Breast epithelium (tissue), 4 donors: ENCODE measurements around the gene LRRC61. TPM values are rescaled to one million over a fixed set of nuclear protein-coding genes. Genes with fewer than 3 reads are reported as not detected.

Experiments
- DNase-seq, 2 donors: peaks; one replicate each; pipeline ENCODE4 v3.0.0-alpha.2; 2019; ENCODE audit warnings: low spot score in 2 of 2
- H3K27ac ChIP-seq, 2 donors: fragments of 200-600 bp; sonication (generic) in 1 of 2; one replicate each; pipeline ENCODE4 v1.5.1; 2016 to 2019; ENCODE audit warnings: mild to moderate bottlenecking in 1 of 2
- H3K27me3 ChIP-seq, 2 donors: fragments of 200-600 bp; sonication (generic) in 1 of 2; one replicate each; pipeline versions ENCODE4 v1.5.1 to v1.6.0; 2017 to 2019; ENCODE audit warnings: control low read depth in 1 of 2, mild to moderate bottlenecking in 1 of 2
- H3K36me3 ChIP-seq: fragments of 200-600 bp; one replicate; pipeline ENCODE4 v1.5.1; 2019
- H3K4me1 ChIP-seq, 2 donors: fragments of 200-600 bp; sonication (generic); one replicate each; pipeline ENCODE4 v1.5.1; 2016 to 2019; ENCODE audit warnings: control low read depth in 1 of 2
- H3K4me3 ChIP-seq, 3 donors: fragments of 200-600 bp; sonication (generic); 1 replicate in 2 of 3; 2 replicates in 1 of 3; pipeline ENCODE4 v1.5.1; 2016 to 2019; ENCODE audit warnings: mild to moderate bottlenecking in 3 of 3, moderate library complexity in 2 of 3
- H3K9me3 ChIP-seq, 2 donors: fragments of 200-600 bp; sonication (generic) in 1 of 2; one replicate each; pipeline ENCODE4 v1.5.1; 2016 to 2019; ENCODE audit warnings: control low read depth in 1 of 2
- POLR2A ChIP-seq: fragments of 450-650 bp; IDR thresholded peaks from one replicate; pipeline ENCODE4 v1.6.1; 2016; ENCODE audit warnings: antibody characterized with exemption, mild to moderate bottlenecking, moderate library complexity
- POLR2AphosphoS5 ChIP-seq, 3 donors: sonication (generic); formaldehyde crosslinking; IDR thresholded peaks; one replicate each; pipeline ENCODE4 v1.6.1; 2017; ENCODE audit warnings: antibody characterized with exemption in 3 of 3
- intact Hi-C: fragments of 100-400 bp; cut with DNase I; formaldehyde crosslinking; loops from one replicate; pipeline ENCODE4 v1.15.1; 2023; ENCODE audit warnings: low total_unique reads
- total RNA-seq, 3 donors: library from RNA; depleted of rRNA; stranded (reverse); fragments of >200 nt; gene quantifications; one replicate each; pipeline ENCODE4 v1.1.0, GENCODE V29; 2016
- TF ChIP-seq, protein P1 (sequence below), 3 donors: fragments of 450-650 bp; IDR thresholded peaks; one replicate each; pipeline ENCODE4 v1.5.1; 2016 to 2017; ENCODE audit warnings: antibody characterized with exemption in 3 of 3, mild to moderate bottlenecking in 3 of 3, moderate library complexity in 3 of 3

LRRC61 gene
- total RNA-seq, 3 donors from 2014 or later = 8.0 to 23.4 (median 15.4) TPM

DNA sequence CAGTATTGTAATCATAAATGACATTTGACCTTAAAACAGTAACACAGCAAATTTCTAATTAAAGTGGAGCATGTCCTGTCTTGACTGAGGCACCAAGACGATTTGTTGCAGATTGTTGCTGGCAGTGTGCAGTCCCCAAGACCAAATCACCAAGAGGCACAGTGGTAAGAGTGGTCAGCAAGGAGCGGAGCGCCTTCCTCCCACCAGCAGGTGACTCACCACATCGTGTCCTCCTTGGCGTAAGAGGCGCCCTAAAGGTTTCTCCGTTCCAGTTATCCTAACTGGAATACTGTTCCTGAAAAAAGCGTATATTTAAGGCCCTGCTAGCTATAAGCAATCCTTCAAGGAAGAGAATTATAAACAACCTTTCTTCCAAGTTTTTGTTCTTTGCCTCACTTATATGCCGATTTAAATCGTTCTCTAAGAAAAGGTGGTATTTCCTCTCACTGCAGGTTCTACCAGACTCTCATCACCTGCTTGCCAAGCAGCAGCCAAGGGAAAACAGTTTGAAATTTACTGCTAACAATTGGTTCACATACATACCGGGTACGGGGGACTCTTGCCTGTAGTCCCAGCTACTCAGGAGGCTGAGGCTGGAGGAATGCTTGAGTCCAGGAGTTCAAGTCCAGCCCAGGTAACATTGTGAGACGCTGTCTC is 34.7 kb downstream of the LRRC61 start:
- Histone ChIP-seq H3K4me1 (no peaks in the 10 kb centered on the region), H3K27me3 (no peaks in the 10 kb centered on the region), H3K9me3 (no peaks in the 10 kb centered on the region), H3K36me3 (no peaks in the 10 kb centered on the region), H3K27ac (no peak overlapping the region), H3K4me3 (no peak overlapping the region)
- TF ChIP-seq POLR2A = no peak
- TF ChIP-seq POLR2AphosphoS5 (IDR thresholded peaks at IDR 0.05) = no peak
- TF ChIP-seq, protein P1, sequence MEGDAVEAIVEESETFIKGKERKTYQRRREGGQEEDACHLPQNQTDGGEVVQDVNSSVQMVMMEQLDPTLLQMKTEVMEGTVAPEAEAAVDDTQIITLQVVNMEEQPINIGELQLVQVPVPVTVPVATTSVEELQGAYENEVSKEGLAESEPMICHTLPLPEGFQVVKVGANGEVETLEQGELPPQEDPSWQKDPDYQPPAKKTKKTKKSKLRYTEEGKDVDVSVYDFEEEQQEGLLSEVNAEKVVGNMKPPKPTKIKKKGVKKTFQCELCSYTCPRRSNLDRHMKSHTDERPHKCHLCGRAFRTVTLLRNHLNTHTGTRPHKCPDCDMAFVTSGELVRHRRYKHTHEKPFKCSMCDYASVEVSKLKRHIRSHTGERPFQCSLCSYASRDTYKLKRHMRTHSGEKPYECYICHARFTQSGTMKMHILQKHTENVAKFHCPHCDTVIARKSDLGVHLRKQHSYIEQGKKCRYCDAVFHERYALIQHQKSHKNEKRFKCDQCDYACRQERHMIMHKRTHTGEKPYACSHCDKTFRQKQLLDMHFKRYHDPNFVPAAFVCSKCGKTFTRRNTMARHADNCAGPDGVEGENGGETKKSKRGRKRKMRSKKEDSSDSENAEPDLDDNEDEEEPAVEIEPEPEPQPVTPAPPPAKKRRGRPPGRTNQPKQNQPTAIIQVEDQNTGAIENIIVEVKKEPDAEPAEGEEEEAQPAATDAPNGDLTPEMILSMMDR (IDR thresholded peaks at IDR 0.05) = no peak
- DNase-seq = no peak
- intact Hi-C loops = no loop called here

DNA sequence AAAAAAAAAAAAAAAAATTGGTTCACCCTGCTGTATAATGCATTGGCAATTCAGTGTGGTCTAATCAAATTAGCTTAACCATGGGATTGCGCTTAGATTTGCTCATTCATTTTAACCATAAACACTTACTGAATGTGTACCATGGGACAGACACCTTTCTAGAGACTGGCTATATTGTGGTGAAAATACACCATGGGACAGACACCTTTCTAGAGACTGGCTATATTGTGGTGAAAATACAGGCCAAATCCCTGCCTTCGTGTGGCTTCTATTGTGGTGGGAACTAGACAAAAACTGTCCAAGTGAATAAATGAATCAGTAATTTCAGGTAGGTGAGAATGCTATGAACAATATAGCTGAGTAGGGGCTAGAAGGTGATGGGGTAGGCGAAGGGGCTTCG is 35.3 kb downstream of the LRRC61 start:
- Histone ChIP-seq H3K36me3 (no peaks in the 10 kb centered on the region), H3K4me3 (no peak overlapping the region), H3K27me3 (no peaks in the 10 kb centered on the region), H3K4me1 (no peaks in the 10 kb centered on the region), H3K9me3 (no peaks in the 10 kb centered on the region), H3K27ac (no peak overlapping the region)
- intact Hi-C loops = no loop called here
- TF ChIP-seq POLR2A (no peak), POLR2AphosphoS5 (IDR thresholded peaks at IDR 0.05) (no peak)
- TF ChIP-seq, protein P1 (IDR thresholded peaks at IDR 0.05) = no peak
- DNase-seq = no peak

- no peak overlapping the region for H3K27ac ChIP-seq
- intact Hi-C loops = no loop called here
- TF ChIP-seq, protein P1 (IDR thresholded peaks at IDR 0.05) = no peak
- no peak for TF ChIP-seq POLR2A
- TF ChIP-seq POLR2AphosphoS5 (IDR thresholded peaks at IDR 0.05) = no peak
- H3K9me3 ChIP-seq = no peaks in the 10 kb centered on the region
- H3K4me3 ChIP-seq = no peak overlapping the region
- no peaks in the 10 kb centered on the region for H3K27me3 ChIP-seq
- no peak for DNase-seq
- no peaks in the 10 kb centered on the region for H3K36me3 ChIP-seq
- no peaks in the 10 kb centered on the region for H3K4me1 ChIP-seq
These were observed 36.0 kb downstream of the LRRC61 start for GRCh38 chr7:150358988-150359621.

DNA sequence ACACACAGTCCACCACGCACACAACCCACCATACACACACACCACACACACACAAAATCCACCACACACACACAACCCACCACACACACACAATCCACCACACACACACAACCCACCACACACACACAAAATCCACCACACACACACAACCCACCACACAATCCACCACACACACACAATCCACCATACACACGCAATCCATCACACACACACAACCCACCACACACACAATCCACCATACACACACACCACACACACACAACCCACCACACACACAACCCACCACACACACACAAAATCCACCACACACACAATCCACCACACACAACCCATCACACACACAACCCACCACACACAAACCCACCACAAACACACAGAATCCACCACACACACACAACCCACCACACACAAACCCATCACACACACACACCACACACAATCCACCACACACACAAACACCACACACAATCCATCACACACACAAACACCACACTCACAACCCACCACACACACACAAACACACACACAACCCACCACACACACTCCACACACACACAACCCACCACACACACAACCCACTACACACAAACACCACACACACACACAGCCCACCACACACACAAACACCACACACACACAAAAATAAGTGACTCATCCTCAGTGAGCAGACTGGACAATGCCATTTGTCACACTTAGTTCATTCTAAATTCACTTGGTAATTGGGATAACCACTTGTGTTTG is 36.6 kb downstream of the LRRC61 start:
- no peaks in the 10 kb centered on the region for H3K36me3 ChIP-seq
- DNase-seq = no peak
- no peaks in the 10 kb centered on the region for H3K9me3 ChIP-seq
- no peak overlapping the region for H3K4me3 ChIP-seq
- no peaks in the 10 kb centered on the region for H3K27me3 ChIP-seq
- no peaks in the 10 kb centered on the region for H3K4me1 ChIP-seq
- no peak overlapping the region for H3K27ac ChIP-seq
- intact Hi-C loops = no loop called here
- TF ChIP-seq, protein P1 (IDR thresholded peaks at IDR 0.05) = no peak
- TF ChIP-seq POLR2A (no peak), POLR2AphosphoS5 (IDR thresholded peaks at IDR 0.05) (no peak)
